Esophagus squamous epithelium (tissue), 5 donors: ENCODE results near the gene ST3GAL4. TPM values are rescaled to one million over a fixed set of nuclear protein-coding genes. Genes with fewer than 3 reads are reported as not detected.

Source experiments
- DNase-seq: peaks from one replicate; lab custom pipeline; 2025; lab: John Stamatoyannopoulos, UW
- H3K27ac ChIP-seq, 4 donors: fragments of 200-600 bp; sonication (generic); one replicate each; pipeline ENCODE4 v1.5.1; 2016 to 2019; ENCODE audit warnings: mild to moderate bottlenecking in 1 of 4
- H3K27me3 ChIP-seq, 4 donors: fragments of 200-600 bp; sonication (generic); 1 replicate in 3 of 4; 2 replicates in 1 of 4; pipeline versions ENCODE4 v1.5.1 to v1.6.0; 2017 to 2021; ENCODE audit warnings: antibody characterized with exemption in 1 of 4
- H3K36me3 ChIP-seq, 3 donors: fragments of 200-600 bp; sonication (generic); one replicate each; pipeline ENCODE4 v1.5.1; 2016 to 2019
- H3K4me1 ChIP-seq, 3 donors: fragments of 200-600 bp; sonication (generic); one replicate each; pipeline ENCODE4 v1.5.1; 2017 to 2019
- H3K4me3 ChIP-seq, 4 donors: fragments of 200-600 bp; sonication (generic); 1 replicate in 3 of 4; 2 replicates in 1 of 4; pipeline ENCODE4 v1.5.1; 2016 to 2019; ENCODE audit warnings: mild to moderate bottlenecking in 2 of 4, moderate library complexity in 1 of 4
- H3K9me3 ChIP-seq, 3 donors: fragments of 200-600 bp; sonication (generic); one replicate each; pipeline ENCODE4 v1.5.1; 2016 to 2019
- POLR2A ChIP-seq, 4 donors: fragments of 450-650 bp; IDR thresholded peaks; one replicate each; pipeline ENCODE4 v1.6.1; 2017; ENCODE audit warnings: antibody characterized with exemption in 4 of 4, mild to moderate bottlenecking in 4 of 4, moderate library complexity in 3 of 4
- WGBS, 2 donors: methylation state at CpG; one replicate each; pipeline ENCODE4 v1.1.5; 2018; 5-methylcytosine and 5-hydroxymethylcytosine counted together
- intact Hi-C: fragments of 100-400 bp; cut with DNase I; formaldehyde crosslinking; loops from one replicate; pipeline ENCODE4 v1.15.0; 2022
- total RNA-seq, 4 donors: library from RNA; depleted of rRNA; stranded (reverse); fragments of >200 nt; gene quantifications; one replicate each; pipeline ENCODE4 v1.1.0, GENCODE V29; 2016
- TF ChIP-seq, protein P1 (sequence below), 6 experiments: fragments of 450-650 bp in 4 of 6; fragments of 200-600 bp in 2 of 6; sonication (generic) in 2 of 6; IDR thresholded peaks; one replicate each; pipeline ENCODE4 v1.5.1; 2016 to 2019; ENCODE audit warnings: antibody characterized with exemption in 6 of 6, mild to moderate bottlenecking in 4 of 6, moderate library complexity in 4 of 6
- donor health status: DM: yes; HTN: yes; CAD: no.

Gene ST3GAL4
- total RNA-seq, 4 donors from 2014 or later: 31.0 to 110 (median 51.2) TPM

GRCh38 chr11:126354631-126355323, 709 bp upstream of the ST3GAL4 start:
- peak overlapping the region; percentile 47 to 90 (median 58) for H3K4me3 ChIP-seq
- TF ChIP-seq, protein P1, sequence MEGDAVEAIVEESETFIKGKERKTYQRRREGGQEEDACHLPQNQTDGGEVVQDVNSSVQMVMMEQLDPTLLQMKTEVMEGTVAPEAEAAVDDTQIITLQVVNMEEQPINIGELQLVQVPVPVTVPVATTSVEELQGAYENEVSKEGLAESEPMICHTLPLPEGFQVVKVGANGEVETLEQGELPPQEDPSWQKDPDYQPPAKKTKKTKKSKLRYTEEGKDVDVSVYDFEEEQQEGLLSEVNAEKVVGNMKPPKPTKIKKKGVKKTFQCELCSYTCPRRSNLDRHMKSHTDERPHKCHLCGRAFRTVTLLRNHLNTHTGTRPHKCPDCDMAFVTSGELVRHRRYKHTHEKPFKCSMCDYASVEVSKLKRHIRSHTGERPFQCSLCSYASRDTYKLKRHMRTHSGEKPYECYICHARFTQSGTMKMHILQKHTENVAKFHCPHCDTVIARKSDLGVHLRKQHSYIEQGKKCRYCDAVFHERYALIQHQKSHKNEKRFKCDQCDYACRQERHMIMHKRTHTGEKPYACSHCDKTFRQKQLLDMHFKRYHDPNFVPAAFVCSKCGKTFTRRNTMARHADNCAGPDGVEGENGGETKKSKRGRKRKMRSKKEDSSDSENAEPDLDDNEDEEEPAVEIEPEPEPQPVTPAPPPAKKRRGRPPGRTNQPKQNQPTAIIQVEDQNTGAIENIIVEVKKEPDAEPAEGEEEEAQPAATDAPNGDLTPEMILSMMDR (IDR thresholded peaks at IDR 0.05): no peak
- TF ChIP-seq POLR2A (IDR thresholded peaks at IDR 0.05): no peak
- 24 to 43% methylated on average over 10 to 12 of the region's 15 CpGs for WGBS, 2 donors
- peaks cover 23 to 99% (median 63%) of the 10 kb centered on the region in 3 donors for H3K4me1 ChIP-seq
- intact Hi-C loops: no loop called here
- peak overlapping the region; percentile 69 to 91 (median 86) for H3K27ac ChIP-seq
- H3K36me3 ChIP-seq: no peaks in the 10 kb centered on the region
- DNase-seq: no peak
- H3K9me3 ChIP-seq: no peaks in the 10 kb centered on the region
- peaks cover 0 to 45% (median 0%) of the 10 kb centered on the region in 4 donors for H3K27me3 ChIP-seq

- WGBS, 2 donors: 17 to 48% methylated on average over 2 to 5 of the region's 46 CpGs
- TF ChIP-seq, protein P1 (IDR thresholded peaks at IDR 0.05): no peak
- no peak for TF ChIP-seq POLR2A (IDR thresholded peaks at IDR 0.05)
- Histone ChIP-seq H3K27ac (peak overlapping the region; percentile 69 to 91 (median 86)), H3K4me3 (peak overlapping the region; percentile 47 to 90 (median 58)), H3K9me3 (no peaks in the 10 kb centered on the region), H3K4me1 (peaks cover 27 to 99% (median 66%) of the 10 kb centered on the region in 3 donors), H3K27me3 (peaks cover 0 to 51% (median 0%) of the 10 kb centered on the region in 4 donors), H3K36me3 (no peaks in the 10 kb centered on the region)
- intact Hi-C loops: no loop called here
- no peak for DNase-seq
Observed at GRCh38 chr11:126355926-126356897, 726 bp downstream of the ST3GAL4 start.

- Histone ChIP-seq H3K36me3 (no peaks in the 10 kb centered on the region), H3K27me3 (peaks cover 0 to 51% (median 0%) of the 10 kb centered on the region in 4 donors), H3K9me3 (no peaks in the 10 kb centered on the region), H3K27ac (peak overlapping the region; percentile 69 to 91 (median 86)), H3K4me3 (peak overlapping the region in 3 of 4 donors; percentile 55 to 90 (median 62)), H3K4me1 (peaks cover 27 to 93% (median 59%) of the 10 kb centered on the region in 3 donors)
- 57 to 81% methylated on average over 9 to 14 of the region's 17 CpGs for WGBS, 2 donors
- intact Hi-C loops: no loop called here
- DNase-seq: no peak
- TF ChIP-seq, protein P1 (IDR thresholded peaks at IDR 0.05): no peak
- TF ChIP-seq POLR2A (IDR thresholded peaks at IDR 0.05): no peak
Observed at GRCh38 chr11:126357055-126357962, 1.8 kb downstream of the ST3GAL4 start.

GRCh38 chr11:126357969-126358762, 2.7 kb downstream of the ST3GAL4 start:
- intact Hi-C loops: no loop called here
- TF ChIP-seq POLR2A (IDR thresholded peaks at IDR 0.05): no peak
- TF ChIP-seq, protein P1 (IDR thresholded peaks at IDR 0.05): no peak
- WGBS, 2 donors: 91 to 95% methylated on average over 10 to 11 of the region's 18 CpGs
- no peak for DNase-seq
- peak overlapping the region in 2 of 4 donors; percentile 16 to 90 for H3K4me3 ChIP-seq
- H3K9me3 ChIP-seq: no peaks in the 10 kb centered on the region
- peaks cover 27 to 91% (median 54%) of the 10 kb centered on the region in 3 donors for H3K4me1 ChIP-seq
- H3K27ac ChIP-seq: peak overlapping the region in 3 of 4 donors; percentile 84 to 91 (median 88)
- H3K27me3 ChIP-seq: peaks cover 0 to 51% (median 0%) of the 10 kb centered on the region in 4 donors
- H3K36me3 ChIP-seq: no peaks in the 10 kb centered on the region
